ENCODE measurements around the gene SBF2.
A peak's percentile ranks its signal among the peaks of the same experiment; 100 is the strongest.

GRCh38 chr11:10041748-10042446, 252.1 kb downstream of the SBF2 start:
- TF ChIP-seq, protein P1, sequence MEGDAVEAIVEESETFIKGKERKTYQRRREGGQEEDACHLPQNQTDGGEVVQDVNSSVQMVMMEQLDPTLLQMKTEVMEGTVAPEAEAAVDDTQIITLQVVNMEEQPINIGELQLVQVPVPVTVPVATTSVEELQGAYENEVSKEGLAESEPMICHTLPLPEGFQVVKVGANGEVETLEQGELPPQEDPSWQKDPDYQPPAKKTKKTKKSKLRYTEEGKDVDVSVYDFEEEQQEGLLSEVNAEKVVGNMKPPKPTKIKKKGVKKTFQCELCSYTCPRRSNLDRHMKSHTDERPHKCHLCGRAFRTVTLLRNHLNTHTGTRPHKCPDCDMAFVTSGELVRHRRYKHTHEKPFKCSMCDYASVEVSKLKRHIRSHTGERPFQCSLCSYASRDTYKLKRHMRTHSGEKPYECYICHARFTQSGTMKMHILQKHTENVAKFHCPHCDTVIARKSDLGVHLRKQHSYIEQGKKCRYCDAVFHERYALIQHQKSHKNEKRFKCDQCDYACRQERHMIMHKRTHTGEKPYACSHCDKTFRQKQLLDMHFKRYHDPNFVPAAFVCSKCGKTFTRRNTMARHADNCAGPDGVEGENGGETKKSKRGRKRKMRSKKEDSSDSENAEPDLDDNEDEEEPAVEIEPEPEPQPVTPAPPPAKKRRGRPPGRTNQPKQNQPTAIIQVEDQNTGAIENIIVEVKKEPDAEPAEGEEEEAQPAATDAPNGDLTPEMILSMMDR (IDR thresholded peaks at IDR 0.05): peak in 1 of 4 experiments; percentile 6
- no peak for TF ChIP-seq EP300 (IDR thresholded peaks at IDR 0.05)
- TF ChIP-seq POLR2A (IDR thresholded peaks at IDR 0.05): no peak

Data from gastroesophageal sphincter (tissue), 3 donors.